ENCODE results near the gene CDKN2A.
A peak's percentile ranks its signal among the peaks of the same experiment; 100 is the strongest.

The CDKN2A gene

GRCh38 chr9:21982861-21983560, 11.2 kb downstream of the CDKN2A start:
- H3K27ac Mint-ChIP-seq, result peak overlapping the region; percentile 56
- H3K4me1 Mint-ChIP-seq (ENCODE audit: low read depth), result peaks cover 24% of the 10 kb centered on the region
- no peaks in the 10 kb centered on the region for H3K9me3 Mint-ChIP-seq
- H3K4me3 Mint-ChIP-seq, result no peak overlapping the region
- no peaks in the 10 kb centered on the region for H3K36me3 Mint-ChIP-seq (ENCODE audit: low read depth)
- intact Hi-C loops (cut with micrococcal nuclease), result no loop called here
- peaks cover 40% of the 10 kb centered on the region for H3K27me3 Mint-ChIP-seq

- intact Hi-C loops (cut with micrococcal nuclease), result no loop called here
- H3K27me3 Mint-ChIP-seq, result peaks cover 41% of the 10 kb centered on the region
- no peaks in the 10 kb centered on the region for H3K36me3 Mint-ChIP-seq (ENCODE audit: low read depth)
- H3K9me3 Mint-ChIP-seq, result no peaks in the 10 kb centered on the region
- H3K4me3 Mint-ChIP-seq, result no peak overlapping the region
- peaks cover 21% of the 10 kb centered on the region for H3K4me1 Mint-ChIP-seq (ENCODE audit: low read depth)
- no peak overlapping the region for H3K27ac Mint-ChIP-seq
These were observed 11.8 kb downstream of the CDKN2A start for GRCh38 chr9:21982391-21982790.

GRCh38 chr9:21976334-21976875, 17.8 kb downstream of the CDKN2A start:
- H3K36me3 Mint-ChIP-seq (ENCODE audit: low read depth), result no peaks in the 10 kb centered on the region
- peaks cover 81% of the 10 kb centered on the region for H3K27me3 Mint-ChIP-seq
- H3K9me3 Mint-ChIP-seq, result no peaks in the 10 kb centered on the region
- peaks cover 44% of the 10 kb centered on the region for H3K4me1 Mint-ChIP-seq (ENCODE audit: low read depth)
- intact Hi-C loops (cut with micrococcal nuclease), result no loop called here
- no peak overlapping the region for H3K4me3 Mint-ChIP-seq
- H3K27ac Mint-ChIP-seq, result no peak overlapping the region

DNA sequence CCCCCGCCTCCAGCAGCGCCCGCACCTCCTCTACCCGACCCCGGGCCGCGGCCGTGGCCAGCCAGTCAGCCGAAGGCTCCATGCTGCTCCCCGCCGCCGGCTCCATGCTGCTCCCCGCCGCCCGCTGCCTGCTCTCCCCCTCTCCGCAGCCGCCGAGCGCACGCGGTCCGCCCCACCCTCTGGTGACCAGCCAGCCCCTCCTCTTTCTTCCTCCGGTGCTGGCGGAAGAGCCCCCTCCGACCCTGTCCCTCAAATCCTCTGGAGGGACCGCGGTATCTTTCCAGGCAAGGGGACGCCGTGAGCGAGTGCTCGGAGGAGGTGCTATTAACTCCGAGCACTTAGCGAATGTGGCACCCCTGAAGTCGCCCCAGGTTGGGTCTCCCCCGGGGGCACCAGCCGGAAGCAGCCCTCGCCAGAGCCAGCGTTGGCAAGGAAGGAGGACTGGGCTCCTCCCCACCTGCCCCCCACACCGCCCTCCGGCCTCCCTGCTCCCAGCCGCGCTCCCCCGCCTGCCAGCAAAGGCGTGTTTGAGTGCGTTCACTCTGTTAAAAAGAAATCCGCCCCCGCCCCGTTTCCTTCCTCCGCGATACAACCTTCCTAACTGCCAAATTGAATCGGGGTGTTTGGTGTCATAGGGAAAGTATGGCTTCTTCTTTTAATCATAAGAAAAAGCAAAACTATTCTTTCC, 19.3 kb downstream of the CDKN2A start:
- Mint-ChIP-seq H3K9me3 (no peaks in the 10 kb centered on the region), H3K27me3 (peaks cover 88% of the 10 kb centered on the region), H3K27ac (peak overlapping the region; percentile 45), H3K36me3 (ENCODE audit: low read depth) (no peaks in the 10 kb centered on the region), H3K4me1 (ENCODE audit: low read depth) (peaks cover 60% of the 10 kb centered on the region), H3K4me3 (peak overlapping the region; percentile 76)
- intact Hi-C loops (cut with micrococcal nuclease), result loop anchor here (5.0 kb wide), 1 partner anchor 32 kb away; the partner anchor contains the start of gene CDKN2B

GRCh38 chr9:21974343-21974721, 19.9 kb downstream of the CDKN2A start:
- intact Hi-C loops (cut with micrococcal nuclease), result loop anchor here (5.0 kb wide), 1 partner anchor 33 kb away; the partner anchor contains the start of gene CDKN2B
- Mint-ChIP-seq H3K27ac (peak overlapping the region; percentile 45), H3K36me3 (ENCODE audit: low read depth) (no peaks in the 10 kb centered on the region)

DNA sequence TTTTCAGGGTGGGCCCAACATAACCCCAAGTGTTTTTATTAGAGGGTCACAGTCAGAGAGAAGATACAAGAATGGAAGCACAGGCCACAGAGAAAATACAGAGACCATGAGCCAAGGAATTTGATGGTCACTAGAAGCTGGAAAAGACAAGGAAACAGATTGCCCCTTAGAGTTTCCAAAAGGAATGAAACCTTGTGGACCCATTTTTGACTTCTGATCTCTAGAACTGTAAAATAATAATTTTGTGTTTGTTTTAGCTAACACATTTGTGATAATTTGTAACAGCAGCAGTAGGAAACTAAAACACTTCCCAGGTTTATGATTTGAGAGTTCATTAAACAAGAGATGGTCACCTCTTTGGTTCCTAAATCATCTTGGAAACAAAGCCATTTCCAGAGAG, 21.8 kb downstream of the CDKN2A start:
- Mint-ChIP-seq H3K9me3 (no peaks in the 10 kb centered on the region), H3K4me3 (no peak overlapping the region), H3K4me1 (ENCODE audit: low read depth) (peaks cover 75% of the 10 kb centered on the region), H3K36me3 (ENCODE audit: low read depth) (no peaks in the 10 kb centered on the region), H3K27ac (no peak overlapping the region), H3K27me3 (peaks cover 92% of the 10 kb centered on the region)
- intact Hi-C loops (cut with micrococcal nuclease), result loop anchor here (5.0 kb wide), 1 partner anchor 35 kb away; the partner anchor contains the start of gene CDKN2B

More at GRCh38 chr9:21974343-21974721, 19.9 kb downstream of the CDKN2A start:
- Mint-ChIP-seq H3K4me1 (ENCODE audit: low read depth) (peaks cover 59% of the 10 kb centered on the region), H3K4me3 (peak overlapping the region; percentile 76), H3K27me3 (peaks cover 88% of the 10 kb centered on the region), H3K9me3 (no peaks in the 10 kb centered on the region)

DNA sequence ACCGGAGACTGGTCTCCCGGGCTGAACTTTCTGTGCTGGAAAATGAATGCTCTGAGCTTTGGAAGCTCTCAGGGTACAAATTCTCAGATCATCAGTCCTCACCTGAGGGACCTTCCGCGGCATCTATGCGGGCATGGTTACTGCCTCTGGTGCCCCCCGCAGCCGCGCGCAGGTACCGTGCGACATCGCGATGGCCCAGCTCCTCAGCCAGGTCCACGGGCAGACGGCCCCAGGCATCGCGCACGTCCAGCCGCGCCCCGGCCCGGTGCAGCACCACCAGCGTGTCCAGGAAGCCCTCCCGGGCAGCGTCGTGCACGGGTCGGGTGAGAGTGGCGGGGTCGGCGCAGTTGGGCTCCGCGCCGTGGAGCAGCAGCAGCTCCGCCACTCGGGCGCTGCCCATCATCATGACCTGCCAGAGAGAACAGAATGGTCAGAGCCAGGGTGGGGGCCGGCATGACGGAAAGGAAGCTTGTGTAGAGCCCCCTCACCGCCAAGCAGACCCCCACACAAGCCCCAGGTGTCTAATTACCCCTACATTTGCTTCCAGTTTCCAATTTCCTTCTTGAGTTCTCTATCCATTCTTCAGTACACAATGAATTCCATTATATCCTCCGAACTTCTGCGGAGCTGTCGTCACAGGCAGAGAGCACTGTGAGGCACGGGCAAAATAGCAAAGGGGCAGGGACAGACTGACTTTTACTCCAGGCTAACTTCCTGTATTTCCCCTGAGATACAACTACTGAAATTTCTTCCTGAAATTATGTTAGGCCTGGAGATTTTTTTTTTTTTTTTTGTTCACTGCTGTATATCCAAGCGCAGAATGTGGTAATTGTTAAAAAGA, 23.2 kb downstream of the CDKN2A start:
- H3K4me3 Mint-ChIP-seq, result peak overlapping the region; percentile 24
- peaks cover 80% of the 10 kb centered on the region for H3K4me1 Mint-ChIP-seq (ENCODE audit: low read depth)
- H3K27me3 Mint-ChIP-seq, result peaks cover 92% of the 10 kb centered on the region
- H3K27ac Mint-ChIP-seq, result no peak overlapping the region
- H3K9me3 Mint-ChIP-seq, result no peaks in the 10 kb centered on the region
- intact Hi-C loops (cut with micrococcal nuclease), result loop anchor here (5.0 kb wide), 1 partner anchor 36 kb away; the partner anchor contains the start of gene CDKN2B
- no peaks in the 10 kb centered on the region for H3K36me3 Mint-ChIP-seq (ENCODE audit: low read depth)

DNA sequence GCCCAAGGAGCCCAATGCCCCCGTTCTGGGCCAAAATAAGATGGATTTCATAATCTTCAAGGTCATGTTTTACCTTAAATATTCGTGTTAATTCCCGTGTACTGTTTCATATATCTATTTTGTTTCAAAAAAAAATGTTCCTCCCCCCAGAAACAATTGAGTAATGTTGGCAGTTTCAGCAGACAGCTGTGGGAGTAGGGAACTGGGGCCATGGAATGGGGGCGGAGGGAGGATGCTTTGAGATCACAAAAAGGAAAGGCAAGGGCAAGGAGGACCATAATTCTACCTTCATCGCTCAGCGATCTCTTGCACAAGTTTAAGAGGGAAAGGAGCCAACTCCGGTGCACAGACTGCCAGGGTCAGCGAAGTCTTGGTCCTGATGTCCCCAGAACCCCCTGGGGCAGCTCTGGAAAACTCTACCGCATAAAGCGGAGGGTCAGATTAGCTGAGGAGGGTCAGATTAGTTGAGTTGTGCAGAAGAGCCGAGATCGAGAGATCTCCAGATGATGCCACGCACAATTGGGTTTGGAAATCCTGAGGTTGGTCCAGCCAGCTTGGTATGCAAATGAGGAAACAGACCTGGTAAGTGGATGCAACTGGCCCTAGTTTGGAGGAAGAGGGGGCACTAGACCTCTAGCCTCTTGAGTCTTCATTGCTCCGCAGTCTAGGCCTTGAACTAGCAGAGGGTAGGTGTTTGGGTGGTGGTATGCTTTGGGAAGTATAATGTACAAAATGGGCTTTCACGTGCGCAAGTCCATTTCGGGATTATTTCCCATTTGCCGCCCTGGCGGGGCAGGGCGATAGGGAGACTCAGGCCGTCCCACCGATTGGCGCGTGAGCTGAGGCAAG, 24.0 kb downstream of the CDKN2A start:
- H3K4me1 Mint-ChIP-seq (ENCODE audit: low read depth), result peaks cover 80% of the 10 kb centered on the region
- no peaks in the 10 kb centered on the region for H3K9me3 Mint-ChIP-seq
- intact Hi-C loops (cut with micrococcal nuclease), result loop anchor here (5.0 to 10.0 kb wide), 2 partner anchors 37 to 155 kb away; partner anchors contain the start of gene CDKN2B
- no peaks in the 10 kb centered on the region for H3K36me3 Mint-ChIP-seq (ENCODE audit: low read depth)
- H3K27ac Mint-ChIP-seq, result no peak overlapping the region
- peaks cover 92% of the 10 kb centered on the region for H3K27me3 Mint-ChIP-seq
- no peak overlapping the region for H3K4me3 Mint-ChIP-seq

DNA sequence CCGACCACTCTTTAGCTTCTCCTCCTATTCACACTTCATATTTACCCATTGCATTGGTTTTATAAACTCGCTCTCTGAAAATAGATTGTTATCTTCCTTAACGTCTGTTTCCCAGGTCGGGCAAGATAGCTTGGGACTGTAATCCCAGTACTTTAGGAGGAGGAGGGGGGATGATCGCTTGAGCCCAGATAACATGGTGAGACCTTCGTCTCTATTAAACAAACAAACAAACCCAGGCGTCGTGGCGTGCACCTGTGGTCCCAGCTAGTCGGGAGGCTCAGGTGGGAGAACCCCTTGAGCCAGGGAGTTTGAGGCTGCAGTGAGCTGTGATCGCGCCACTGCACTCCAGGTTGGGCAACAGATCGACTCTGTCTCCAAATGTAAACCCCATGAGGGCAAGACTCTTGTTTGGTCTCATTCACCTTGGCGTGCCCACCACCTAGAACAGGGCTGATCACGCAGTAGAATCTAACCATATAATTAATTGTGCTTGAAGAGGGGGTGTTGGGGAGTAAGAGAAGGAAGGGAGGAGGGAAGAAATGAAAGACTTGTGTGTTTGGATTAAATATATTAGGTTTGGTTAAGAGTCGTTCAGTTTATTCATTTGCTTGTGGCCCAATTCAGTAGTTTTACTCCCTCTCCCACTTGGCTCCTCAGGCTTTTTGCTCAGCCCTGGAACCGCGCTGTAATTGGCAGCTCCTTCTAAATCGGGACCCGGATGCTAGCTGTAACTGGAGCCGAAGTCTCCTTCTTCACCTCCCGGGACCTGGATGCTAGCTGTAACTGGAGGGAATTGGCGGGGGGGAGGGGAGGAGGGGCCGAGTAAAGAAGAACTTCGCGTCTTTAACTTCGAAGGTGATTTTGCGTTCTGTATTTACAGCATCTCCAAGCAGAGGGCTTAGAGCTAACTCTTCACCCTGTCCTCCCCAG, 24.9 kb downstream of the CDKN2A start:
- H3K36me3 Mint-ChIP-seq (ENCODE audit: low read depth), result no peaks in the 10 kb centered on the region
- intact Hi-C loops (cut with micrococcal nuclease), result loop anchor here (10.0 kb wide), 1 partner anchor 154 kb away; no protein-coding TSS in a partner anchor
- no peak overlapping the region for H3K4me3 Mint-ChIP-seq
- H3K27me3 Mint-ChIP-seq, result peaks cover 92% of the 10 kb centered on the region
- no peak overlapping the region for H3K27ac Mint-ChIP-seq
- no peaks in the 10 kb centered on the region for H3K9me3 Mint-ChIP-seq
- H3K4me1 Mint-ChIP-seq (ENCODE audit: low read depth), result peaks cover 77% of the 10 kb centered on the region

DNA sequence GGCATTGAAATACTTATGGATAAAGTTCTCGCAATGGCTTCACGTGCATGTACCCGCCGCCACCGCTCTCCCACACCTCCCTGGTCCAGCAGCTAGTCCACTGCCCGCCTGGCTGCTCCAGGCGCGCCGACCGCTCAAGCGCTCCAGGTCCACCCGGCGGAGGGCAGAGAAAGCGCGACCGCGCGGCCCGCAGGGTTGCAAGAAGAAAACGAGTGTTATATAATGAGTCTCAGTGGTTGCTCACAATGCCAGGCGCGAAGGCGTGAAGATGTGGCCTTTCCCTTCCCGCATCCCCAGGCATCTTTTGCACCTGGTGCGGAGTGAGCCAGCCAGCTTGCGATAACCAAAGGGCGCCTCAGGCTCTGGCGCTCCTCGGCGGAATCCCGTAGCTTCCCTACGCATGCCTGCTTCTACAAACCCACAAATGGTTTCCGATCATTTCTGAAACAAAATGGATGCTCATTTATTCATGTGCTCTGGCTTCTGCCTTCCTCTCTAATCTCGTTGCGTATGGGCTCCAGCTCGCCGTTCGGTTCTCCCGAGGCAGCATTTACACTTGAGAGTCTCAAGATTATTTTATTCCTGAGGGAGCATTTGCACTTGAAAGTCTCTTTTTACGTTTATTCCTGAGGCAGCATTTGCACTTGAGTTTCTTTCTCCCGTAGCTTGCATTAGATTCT, 25.7 kb downstream of the CDKN2A start:
- H3K4me3 Mint-ChIP-seq, result peak overlapping the region; percentile 31
- no peaks in the 10 kb centered on the region for H3K36me3 Mint-ChIP-seq (ENCODE audit: low read depth)
- H3K27me3 Mint-ChIP-seq, result peaks cover 92% of the 10 kb centered on the region
- H3K9me3 Mint-ChIP-seq, result no peaks in the 10 kb centered on the region
- intact Hi-C loops (cut with micrococcal nuclease), result loop anchor here (10.0 kb wide), 1 partner anchor 154 kb away; no protein-coding TSS in a partner anchor
- H3K4me1 Mint-ChIP-seq (ENCODE audit: low read depth), result peaks cover 69% of the 10 kb centered on the region
- H3K27ac Mint-ChIP-seq, result no peak overlapping the region

DNA sequence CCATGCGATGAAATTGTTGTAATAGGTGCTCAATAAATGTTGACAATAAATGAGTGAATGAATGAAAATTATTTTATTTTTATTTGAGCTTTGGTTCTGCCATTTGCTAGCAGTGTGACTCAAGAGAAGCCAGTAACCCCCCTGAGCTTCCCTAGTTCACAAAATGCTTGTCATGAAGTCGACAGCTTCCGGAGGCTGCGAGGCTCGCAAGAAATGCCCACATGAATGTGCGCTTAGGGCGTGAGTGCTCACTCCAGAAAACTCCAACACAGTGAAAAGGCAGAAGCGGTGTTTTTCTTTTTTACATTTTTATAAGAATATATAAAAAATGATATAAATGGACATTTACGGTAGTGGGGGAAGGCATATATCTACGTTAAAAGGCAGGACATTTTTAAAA, 26.5 kb downstream of the CDKN2A start:
- H3K36me3 Mint-ChIP-seq (ENCODE audit: low read depth), result no peaks in the 10 kb centered on the region
- peaks cover 65% of the 10 kb centered on the region for H3K4me1 Mint-ChIP-seq (ENCODE audit: low read depth)
- intact Hi-C loops (cut with micrococcal nuclease), result loop anchor here (10.0 kb wide), 1 partner anchor 153 kb away; no protein-coding TSS in a partner anchor
- no peak overlapping the region for H3K4me3 Mint-ChIP-seq
- no peak overlapping the region for H3K27ac Mint-ChIP-seq
- peaks cover 96% of the 10 kb centered on the region for H3K27me3 Mint-ChIP-seq
- H3K9me3 Mint-ChIP-seq, result no peaks in the 10 kb centered on the region
